Measurements from ENCODE around the gene SIAH1. TPM values are rescaled to one million over a fixed set of nuclear protein-coding genes. Genes with fewer than 3 reads are reported as not detected.
A peak's percentile ranks its signal among the peaks of the same experiment; 100 is the strongest.

Gene SIAH1
- total RNA-seq, 1 donor from 2014 or later = 24.8 TPM

DNA sequence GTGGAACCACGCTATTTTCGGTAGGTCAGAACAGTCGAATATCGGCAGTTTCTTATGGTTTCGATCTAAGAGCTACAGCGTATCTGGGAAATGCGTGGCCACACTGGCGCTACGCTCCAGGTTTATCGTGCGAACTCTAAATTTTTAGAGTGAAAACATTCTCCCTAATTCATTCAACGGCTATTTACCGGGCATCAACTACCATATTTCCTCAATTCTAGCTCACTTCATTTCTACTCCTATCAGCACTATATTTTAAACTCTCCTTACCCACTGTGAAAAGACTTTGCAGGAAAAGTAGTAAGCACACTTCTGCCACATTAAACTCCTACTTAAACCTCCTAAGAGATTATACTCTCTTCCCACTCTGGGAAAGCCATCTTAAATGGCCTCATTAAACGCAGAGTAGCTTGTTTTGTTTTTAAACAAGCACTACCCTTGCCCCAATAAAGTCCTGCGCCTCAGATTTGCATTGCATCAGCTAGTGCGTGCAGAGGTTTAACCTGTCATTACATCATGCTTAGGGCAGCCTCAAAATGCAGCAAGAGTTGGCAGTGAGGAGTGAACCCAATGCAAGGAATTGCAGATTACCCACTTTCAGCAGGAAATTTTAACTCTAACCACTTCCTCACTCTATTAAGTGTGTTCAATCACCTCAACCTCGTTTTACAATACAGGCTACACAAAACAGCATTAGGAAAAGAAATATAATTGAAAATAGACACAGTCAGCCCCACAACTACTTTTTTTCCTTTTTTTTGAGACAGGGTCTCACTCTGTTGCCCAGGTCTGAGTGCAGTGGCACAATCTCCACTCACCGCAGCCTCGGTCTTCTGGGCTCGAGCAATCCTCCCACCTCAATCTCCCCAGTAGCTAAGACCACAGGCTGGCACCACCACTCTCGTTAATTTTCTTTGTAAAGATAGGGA is 18.8 kb downstream of the SIAH1 start:
- ATAC-seq (peak; percentile 68), DNase-seq (no peak)
- peaks cover 47% of the 10 kb centered on the region for H3K4me1 ChIP-seq
- H3K36me3 ChIP-seq = peaks cover 6% of the 10 kb centered on the region
- TF ChIP-seq, protein P1, sequence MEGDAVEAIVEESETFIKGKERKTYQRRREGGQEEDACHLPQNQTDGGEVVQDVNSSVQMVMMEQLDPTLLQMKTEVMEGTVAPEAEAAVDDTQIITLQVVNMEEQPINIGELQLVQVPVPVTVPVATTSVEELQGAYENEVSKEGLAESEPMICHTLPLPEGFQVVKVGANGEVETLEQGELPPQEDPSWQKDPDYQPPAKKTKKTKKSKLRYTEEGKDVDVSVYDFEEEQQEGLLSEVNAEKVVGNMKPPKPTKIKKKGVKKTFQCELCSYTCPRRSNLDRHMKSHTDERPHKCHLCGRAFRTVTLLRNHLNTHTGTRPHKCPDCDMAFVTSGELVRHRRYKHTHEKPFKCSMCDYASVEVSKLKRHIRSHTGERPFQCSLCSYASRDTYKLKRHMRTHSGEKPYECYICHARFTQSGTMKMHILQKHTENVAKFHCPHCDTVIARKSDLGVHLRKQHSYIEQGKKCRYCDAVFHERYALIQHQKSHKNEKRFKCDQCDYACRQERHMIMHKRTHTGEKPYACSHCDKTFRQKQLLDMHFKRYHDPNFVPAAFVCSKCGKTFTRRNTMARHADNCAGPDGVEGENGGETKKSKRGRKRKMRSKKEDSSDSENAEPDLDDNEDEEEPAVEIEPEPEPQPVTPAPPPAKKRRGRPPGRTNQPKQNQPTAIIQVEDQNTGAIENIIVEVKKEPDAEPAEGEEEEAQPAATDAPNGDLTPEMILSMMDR (IDR thresholded peaks at IDR 0.05) = no peak
- H3K9me3 ChIP-seq = no peaks in the 10 kb centered on the region
- H3K4me3 ChIP-seq = peak overlapping the region; percentile 66
- no peaks in the 10 kb centered on the region for H3K27me3 ChIP-seq
- intact Hi-C loops (cut with DNase I) = no loop called here
- H3K27ac ChIP-seq = peak overlapping the region; percentile 89

DNA sequence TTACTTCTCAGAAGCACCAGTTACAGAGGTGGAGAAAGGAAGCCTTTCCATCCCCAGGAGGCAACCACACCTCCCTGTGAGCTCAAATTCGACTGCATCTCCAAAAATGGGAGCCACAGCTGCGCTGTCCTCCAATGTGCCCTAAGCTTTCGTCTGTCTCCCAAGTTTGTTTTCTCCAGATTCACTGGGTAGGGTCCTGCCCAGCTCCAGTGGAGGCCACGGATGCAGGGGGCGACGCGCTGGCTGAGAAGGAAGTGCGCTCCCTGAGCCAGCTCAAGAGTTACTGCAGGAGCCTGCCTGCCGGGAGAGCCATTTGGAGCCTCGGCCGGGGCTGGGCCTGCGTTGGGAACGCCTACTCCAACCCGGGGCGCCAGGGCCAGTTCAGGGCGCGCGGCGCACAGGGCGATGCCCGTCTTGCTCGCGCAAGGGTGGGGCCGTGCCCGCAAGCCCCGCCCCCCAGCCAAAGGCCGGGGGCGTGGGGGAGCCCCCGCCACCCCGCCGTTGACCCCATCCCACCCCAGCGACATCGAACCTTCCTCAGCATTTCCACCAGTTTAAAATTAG is 19.5 kb downstream of the SIAH1 start:
- no peaks in the 10 kb centered on the region for H3K27me3 ChIP-seq
- H3K36me3 ChIP-seq = peaks cover 8% of the 10 kb centered on the region
- intact Hi-C loops (cut with DNase I) = no loop called here
- peak; percentile 99 for ATAC-seq
- H3K4me1 ChIP-seq = peaks cover 40% of the 10 kb centered on the region
- H3K4me3 ChIP-seq = peak overlapping the region; percentile 66
- TF ChIP-seq, protein P1 (IDR thresholded peaks at IDR 0.05) = peak; percentile 22
- peak overlapping the region; percentile 89 for H3K27ac ChIP-seq
- no peaks in the 10 kb centered on the region for H3K9me3 ChIP-seq
- peak; percentile 96 for DNase-seq

DNA sequence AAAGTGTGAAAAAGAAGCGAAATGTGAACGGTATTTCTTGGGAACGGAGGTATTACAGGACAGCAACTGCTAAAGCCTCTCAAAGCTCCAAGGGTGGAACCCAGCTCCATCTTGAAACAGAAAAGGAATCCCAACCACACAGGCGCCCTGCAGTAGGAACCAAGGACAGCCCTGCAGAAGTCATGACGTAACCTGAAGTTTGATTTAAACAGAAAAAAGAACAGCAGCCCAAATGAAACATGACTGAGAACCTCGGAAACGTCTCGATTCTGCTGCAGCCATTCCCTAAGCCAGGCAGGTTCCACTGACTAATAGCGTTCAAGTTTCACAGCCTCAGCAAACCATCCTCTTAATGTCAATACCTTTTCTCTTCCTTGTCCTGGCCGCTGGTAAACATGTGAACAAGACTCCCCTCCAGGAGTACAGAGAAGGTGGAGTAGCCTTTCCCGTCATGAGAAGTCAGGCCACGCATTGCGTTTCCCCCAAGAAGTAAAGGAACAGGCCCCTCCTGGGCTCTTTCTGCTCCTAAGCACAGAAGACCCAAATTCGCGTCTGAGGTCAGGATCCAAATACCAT is 20.1 kb downstream of the SIAH1 start:
- peaks cover 39% of the 10 kb centered on the region for H3K4me1 ChIP-seq
- TF ChIP-seq, protein P1 (IDR thresholded peaks at IDR 0.05) = no peak
- no peaks in the 10 kb centered on the region for H3K9me3 ChIP-seq
- DNase-seq = no peak
- ATAC-seq = no peak
- intact Hi-C loops (cut with DNase I) = no loop called here
- no peaks in the 10 kb centered on the region for H3K27me3 ChIP-seq
- peak overlapping the region; percentile 66 for H3K4me3 ChIP-seq
- peak overlapping the region; percentile 89 for H3K27ac ChIP-seq
- peaks cover 8% of the 10 kb centered on the region for H3K36me3 ChIP-seq

DNA sequence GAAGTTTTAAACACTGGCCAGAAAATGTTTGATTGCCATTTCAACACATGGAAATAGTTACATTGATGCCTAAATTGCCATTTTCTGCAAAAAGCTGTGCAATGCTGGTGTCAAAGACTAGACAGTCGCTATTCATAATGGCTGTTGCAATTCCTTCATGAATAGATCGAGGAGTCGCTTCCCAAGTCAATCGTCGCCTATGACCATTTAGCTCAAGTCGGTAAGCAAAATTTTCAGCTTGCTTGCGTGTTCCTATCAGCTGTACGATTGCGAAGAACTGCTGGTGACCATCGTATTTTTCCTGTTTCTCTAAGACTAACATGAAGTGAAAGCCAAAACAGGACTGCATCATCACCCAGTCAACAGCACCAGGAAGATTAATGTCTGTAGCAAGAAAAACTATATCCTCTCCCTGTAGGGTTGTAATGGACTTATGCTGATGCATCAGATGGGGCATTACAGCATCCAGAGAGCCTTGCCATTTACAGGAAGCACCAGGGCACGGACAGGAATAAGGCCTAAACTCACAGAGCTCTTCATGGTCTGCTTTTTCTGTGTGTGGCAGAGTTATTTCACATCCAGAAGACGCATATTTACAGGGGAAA is 23.6 kb downstream of the SIAH1 start:
- DNase-seq (no peak), ATAC-seq (no peak)
- Histone ChIP-seq H3K9me3 (no peaks in the 10 kb centered on the region), H3K4me3 (no peak overlapping the region), H3K27me3 (no peaks in the 10 kb centered on the region), H3K27ac (no peak overlapping the region), H3K36me3 (peaks cover 16% of the 10 kb centered on the region), H3K4me1 (peaks cover 19% of the 10 kb centered on the region)
- intact Hi-C loops (cut with DNase I) = no loop called here
- TF ChIP-seq, protein P1 (IDR thresholded peaks at IDR 0.05) = no peak

DNA sequence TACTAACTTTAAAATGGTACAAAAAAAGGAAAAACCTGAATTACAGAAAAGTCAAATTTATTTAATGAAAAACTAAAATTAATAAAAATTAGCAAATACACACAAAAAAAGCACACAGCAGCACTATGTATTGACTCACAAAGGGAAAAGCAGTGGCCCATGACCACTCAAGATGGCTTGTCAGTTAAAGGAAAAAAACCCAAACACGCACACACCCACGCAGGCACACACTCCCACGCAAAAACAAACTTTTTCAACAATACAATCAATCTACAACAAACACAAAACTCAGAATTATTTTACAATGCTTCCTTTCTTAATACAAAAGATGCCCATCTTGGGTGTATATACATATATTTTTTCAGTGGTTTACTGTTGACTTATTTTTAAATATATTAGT is 24.2 kb downstream of the SIAH1 start:
- no peak for DNase-seq
- H3K27me3 ChIP-seq = no peaks in the 10 kb centered on the region
- H3K4me1 ChIP-seq = peaks cover 15% of the 10 kb centered on the region
- ATAC-seq = no peak
- intact Hi-C loops (cut with DNase I) = no loop called here
- no peak overlapping the region for H3K4me3 ChIP-seq
- TF ChIP-seq, protein P1 (IDR thresholded peaks at IDR 0.05) = no peak
- H3K27ac ChIP-seq = no peak overlapping the region
- peaks cover 16% of the 10 kb centered on the region for H3K36me3 ChIP-seq
- no peaks in the 10 kb centered on the region for H3K9me3 ChIP-seq

All from upper lobe of right lung (tissue), 1 donor.